Measurements from ENCODE around the gene TMEM231.

DNA sequence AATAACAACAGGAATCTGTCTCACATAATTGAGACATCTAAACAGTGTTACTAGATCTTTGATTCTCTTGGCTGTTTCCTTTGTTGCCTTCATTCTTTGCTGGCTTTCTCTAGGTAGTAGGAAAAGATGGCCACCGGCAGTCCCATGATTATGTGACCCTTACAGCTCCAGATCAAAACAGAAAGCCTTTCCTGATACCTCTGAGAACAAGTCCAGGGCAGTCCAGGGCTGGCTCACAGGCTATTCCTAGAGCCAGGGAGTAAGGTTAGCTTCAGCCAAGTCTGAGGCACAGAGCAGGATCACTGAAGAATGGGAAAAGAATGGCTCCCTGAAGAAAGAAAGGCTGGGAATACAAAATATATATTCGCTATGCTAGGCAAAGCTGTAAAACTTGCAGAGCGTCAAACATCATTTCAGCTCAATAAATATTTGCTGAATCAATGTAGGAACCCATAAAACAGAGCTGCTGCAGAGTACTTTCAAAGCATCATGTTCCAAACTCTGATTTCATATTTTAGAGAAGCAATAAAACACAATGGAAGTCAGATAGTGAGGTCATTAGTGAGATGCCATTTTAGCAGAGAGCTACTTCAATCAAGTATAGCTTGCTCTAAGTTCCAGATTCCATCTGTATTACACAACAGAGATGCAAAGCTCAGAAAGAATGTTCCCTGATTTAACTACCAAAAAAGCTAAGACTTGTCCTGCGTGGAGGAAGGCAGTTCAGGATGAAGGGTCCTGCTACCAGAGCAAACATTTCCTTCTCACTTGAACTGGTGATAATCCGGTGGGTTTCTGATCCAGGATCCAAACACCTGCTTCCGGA lies 43.6 kb upstream of the TMEM231 start:
- TF ChIP-seq, protein P1, sequence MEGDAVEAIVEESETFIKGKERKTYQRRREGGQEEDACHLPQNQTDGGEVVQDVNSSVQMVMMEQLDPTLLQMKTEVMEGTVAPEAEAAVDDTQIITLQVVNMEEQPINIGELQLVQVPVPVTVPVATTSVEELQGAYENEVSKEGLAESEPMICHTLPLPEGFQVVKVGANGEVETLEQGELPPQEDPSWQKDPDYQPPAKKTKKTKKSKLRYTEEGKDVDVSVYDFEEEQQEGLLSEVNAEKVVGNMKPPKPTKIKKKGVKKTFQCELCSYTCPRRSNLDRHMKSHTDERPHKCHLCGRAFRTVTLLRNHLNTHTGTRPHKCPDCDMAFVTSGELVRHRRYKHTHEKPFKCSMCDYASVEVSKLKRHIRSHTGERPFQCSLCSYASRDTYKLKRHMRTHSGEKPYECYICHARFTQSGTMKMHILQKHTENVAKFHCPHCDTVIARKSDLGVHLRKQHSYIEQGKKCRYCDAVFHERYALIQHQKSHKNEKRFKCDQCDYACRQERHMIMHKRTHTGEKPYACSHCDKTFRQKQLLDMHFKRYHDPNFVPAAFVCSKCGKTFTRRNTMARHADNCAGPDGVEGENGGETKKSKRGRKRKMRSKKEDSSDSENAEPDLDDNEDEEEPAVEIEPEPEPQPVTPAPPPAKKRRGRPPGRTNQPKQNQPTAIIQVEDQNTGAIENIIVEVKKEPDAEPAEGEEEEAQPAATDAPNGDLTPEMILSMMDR (IDR thresholded peaks at IDR 0.05 in 2 of 3, conservative IDR thresholded peaks at IDR 0.05 in 1 of 3; ENCODE audit: borderline replicate concordance in 1 of 3, insufficient read depth in 1 of 3, low read depth in 2 of 3, low read length in 2 of 3), result no peak
- TF ChIP-seq CEBPB (IDR thresholded peaks at IDR 0.05; ENCODE audit: low read depth) (no peak), POLR2AphosphoS5 (IDR thresholded peaks at IDR 0.05; ENCODE audit: low read depth, low read length) (no peak), RAD21 (IDR thresholded peaks at IDR 0.05; ENCODE audit: low read depth) (no peak), FOSL1 (IDR thresholded peaks at IDR 0.05; ENCODE audit: low read depth) (no peak), SIN3A (IDR thresholded peaks at IDR 0.05; ENCODE audit: low read depth) (no peak), SRF (IDR thresholded peaks at IDR 0.05; ENCODE audit: low read depth) (no peak), ZFX (IDR thresholded peaks at IDR 0.05) (no peak)
- TF ChIP-seq, protein P2, sequence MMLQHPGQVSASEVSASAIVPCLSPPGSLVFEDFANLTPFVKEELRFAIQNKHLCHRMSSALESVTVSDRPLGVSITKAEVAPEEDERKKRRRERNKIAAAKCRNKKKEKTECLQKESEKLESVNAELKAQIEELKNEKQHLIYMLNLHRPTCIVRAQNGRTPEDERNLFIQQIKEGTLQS (IDR thresholded peaks at IDR 0.05), result no peak
- TF ChIP-seq, protein P3, sequence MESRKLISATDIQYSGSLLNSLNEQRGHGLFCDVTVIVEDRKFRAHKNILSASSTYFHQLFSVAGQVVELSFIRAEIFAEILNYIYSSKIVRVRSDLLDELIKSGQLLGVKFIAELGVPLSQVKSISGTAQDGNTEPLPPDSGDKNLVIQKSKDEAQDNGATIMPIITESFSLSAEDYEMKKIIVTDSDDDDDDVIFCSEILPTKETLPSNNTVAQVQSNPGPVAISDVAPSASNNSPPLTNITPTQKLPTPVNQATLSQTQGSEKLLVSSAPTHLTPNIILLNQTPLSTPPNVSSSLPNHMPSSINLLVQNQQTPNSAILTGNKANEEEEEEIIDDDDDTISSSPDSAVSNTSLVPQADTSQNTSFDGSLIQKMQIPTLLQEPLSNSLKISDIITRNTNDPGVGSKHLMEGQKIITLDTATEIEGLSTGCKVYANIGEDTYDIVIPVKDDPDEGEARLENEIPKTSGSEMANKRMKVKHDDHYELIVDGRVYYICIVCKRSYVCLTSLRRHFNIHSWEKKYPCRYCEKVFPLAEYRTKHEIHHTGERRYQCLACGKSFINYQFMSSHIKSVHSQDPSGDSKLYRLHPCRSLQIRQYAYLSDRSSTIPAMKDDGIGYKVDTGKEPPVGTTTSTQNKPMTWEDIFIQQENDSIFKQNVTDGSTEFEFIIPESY (IDR thresholded peaks at IDR 0.05; ENCODE audit: extremely low read depth, insufficient replicate concordance, low read length), result no peak
- TF ChIP-seq, protein P4, sequence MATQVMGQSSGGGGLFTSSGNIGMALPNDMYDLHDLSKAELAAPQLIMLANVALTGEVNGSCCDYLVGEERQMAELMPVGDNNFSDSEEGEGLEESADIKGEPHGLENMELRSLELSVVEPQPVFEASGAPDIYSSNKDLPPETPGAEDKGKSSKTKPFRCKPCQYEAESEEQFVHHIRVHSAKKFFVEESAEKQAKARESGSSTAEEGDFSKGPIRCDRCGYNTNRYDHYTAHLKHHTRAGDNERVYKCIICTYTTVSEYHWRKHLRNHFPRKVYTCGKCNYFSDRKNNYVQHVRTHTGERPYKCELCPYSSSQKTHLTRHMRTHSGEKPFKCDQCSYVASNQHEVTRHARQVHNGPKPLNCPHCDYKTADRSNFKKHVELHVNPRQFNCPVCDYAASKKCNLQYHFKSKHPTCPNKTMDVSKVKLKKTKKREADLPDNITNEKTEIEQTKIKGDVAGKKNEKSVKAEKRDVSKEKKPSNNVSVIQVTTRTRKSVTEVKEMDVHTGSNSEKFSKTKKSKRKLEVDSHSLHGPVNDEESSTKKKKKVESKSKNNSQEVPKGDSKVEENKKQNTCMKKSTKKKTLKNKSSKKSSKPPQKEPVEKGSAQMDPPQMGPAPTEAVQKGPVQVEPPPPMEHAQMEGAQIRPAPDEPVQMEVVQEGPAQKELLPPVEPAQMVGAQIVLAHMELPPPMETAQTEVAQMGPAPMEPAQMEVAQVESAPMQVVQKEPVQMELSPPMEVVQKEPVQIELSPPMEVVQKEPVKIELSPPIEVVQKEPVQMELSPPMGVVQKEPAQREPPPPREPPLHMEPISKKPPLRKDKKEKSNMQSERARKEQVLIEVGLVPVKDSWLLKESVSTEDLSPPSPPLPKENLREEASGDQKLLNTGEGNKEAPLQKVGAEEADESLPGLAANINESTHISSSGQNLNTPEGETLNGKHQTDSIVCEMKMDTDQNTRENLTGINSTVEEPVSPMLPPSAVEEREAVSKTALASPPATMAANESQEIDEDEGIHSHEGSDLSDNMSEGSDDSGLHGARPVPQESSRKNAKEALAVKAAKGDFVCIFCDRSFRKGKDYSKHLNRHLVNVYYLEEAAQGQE (IDR thresholded peaks at IDR 0.05; ENCODE audit: low read depth), result no peak
